Measurements from ENCODE around the gene SEC31B.

SEC31B gene

DNA sequence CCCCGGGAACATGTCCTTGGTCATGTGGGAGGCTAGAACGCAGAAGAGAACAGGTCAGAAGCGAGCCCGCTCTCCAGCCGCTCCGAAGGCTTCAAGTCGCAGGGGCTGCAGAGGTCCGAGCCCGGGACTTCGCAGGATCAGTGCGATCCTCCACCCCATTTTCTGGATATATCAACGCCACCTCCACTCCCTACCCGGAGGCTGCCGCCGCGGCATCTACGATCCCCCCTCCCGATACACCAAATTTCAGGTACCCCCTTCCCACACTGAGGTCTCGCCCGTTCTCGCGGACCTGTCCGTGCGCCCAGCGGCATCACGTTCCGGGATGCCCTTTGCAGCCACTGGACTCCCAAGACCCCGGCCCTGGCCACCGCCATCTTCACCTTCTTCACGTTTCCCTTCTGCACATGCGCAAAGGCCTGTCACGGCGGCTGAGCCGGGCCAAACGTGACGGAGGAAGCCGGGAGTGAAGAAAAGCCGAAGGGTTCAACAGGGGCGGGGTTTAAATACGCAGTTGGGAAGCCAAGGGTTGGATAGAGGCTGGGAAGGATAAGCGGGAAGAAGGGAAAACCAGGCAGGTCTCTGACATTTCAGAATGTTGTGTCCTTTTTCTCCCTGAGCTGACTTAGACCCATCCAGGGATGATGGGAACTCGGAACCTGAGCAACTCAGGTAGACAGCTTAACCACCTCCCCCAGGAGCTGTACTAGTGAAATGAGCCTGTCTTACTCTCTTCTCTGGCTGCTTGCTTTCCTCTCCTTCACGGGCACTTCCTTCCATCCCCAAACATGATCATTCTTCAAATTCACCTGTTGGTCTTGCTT is 10.0 kb upstream of the SEC31B start, which contains the start of gene NDUFB8:
Gene NDUFB8, minus strand, starts transcription at position 397 of the 824 bp plus-strand sequence. Its CDS starts 20 bp downstream, at position 377.
- peak; percentile 76 for DNase-seq (ENCODE audit: low spot score)

DNA sequence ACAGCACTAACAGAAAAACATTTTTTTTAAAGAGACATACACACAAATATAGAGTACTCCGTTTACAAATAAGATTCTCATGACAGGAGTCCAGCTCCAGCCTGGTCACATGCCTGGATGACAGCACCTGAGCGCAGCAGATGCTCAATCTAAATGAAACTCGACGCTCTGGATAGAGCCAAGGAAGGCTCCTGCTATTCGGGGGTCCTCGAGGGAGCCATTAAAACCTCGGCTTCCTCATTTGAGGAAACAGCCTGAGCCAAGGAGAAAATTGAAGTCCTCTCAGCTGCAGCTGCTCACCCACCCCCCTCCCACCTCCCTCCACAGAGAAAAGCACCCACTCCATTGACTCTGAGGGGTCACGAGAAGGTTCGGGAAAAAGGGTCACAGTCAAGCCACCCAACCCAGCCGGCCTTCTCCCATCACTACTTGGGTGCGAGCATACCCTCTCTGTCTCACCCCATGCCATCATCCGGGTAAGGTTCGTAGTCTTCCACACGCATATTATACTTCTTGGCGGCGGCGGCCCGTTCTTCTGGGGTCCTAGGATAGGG is 9.3 kb upstream of the SEC31B start:
- no peak for DNase-seq (ENCODE audit: low spot score)

DNA sequence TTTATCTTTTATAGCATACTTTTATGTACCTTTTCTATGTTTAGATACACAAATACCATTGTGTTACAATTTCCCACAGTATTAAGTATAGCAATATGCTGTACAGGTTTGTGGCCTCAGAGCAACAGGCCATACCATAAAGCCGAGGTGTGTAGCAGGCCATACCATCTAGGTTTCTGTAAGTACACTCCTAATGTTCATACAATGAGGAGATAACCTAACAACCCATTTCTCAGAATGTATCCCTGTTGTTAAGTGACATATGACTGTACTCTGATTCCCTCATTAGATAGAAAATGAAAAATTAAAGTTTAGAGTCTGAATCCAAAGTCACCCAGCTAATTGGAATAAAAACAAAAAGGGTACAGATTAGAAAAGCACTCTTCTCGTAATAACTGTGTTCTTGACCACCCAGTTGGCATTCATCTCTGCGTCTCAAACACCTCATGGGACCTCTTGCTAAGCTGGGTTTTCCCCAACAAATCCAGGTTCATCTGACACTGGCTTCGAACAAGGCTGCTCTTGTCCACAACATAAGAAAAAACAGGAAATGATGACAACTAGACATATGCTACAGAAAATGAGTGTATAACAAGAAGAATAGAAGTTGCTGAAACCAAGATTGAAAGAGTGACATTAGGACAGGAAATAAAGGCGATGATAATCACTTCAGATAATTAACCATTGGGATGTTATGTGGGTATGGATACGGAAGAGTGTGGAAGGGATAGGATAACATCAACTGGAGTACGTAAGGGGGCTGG is 8.6 kb upstream of the SEC31B start:
- no peak for DNase-seq (ENCODE audit: low spot score)

DNA sequence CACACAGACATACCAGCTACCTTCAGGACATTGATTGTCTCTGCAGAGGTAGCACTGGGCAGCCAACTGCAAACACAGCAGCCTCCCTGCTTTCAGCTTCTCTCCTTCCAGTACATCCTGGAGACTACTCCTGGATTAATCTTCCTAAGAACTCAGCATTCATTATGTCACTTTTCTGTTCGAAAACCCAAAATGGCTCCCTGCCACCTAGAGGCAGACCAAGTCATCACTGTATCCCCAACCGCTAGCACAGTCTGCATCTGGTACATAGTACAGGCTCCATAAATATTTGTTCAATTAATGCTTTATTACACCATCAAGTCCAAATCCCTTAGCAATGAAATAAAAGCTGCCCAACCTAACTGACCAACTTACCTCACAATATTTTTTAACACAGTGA is 5.0 kb upstream of the SEC31B start:
- no peak for DNase-seq (ENCODE audit: low spot score)

- DNase-seq (ENCODE audit: low spot score), result no peak
Observed at GRCh38 chr10:100524206-100524605, 4.5 kb upstream of the SEC31B start.

GRCh38 chr10:100522945-100523344 is 3.3 kb upstream of the SEC31B start:
- no peak for DNase-seq (ENCODE audit: low spot score)

DNA sequence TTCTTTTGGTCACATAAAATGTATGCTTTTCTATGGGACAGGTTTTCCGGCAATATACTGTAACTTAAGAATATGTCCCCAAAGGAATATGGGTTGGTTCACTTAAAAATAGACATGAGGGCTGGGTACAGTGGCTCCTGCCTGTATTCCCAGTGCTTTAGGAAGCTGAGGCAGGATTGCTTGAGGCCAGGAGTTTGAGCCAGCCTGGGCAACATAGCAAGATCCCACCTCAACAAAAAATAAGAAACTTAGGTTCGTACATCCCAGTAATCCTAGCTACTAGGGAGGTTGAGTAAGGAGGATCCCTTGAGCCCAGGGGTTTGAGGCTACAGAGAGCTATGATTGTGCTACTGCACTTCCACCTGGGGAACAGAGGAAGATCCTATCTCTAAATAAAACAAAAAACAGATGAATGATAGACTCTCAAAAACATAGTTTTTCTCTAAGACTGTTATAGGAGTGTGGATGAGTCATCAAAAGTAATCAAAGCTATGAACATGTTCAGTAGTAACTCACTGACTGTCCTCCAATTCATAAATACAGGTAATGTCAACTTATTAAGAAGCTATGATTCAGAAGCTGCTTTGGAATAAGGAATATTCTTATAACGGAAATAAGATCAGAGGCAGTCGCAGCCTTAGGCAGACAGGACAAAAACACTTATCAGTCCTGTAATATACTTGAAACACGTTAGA is 2.6 kb upstream of the SEC31B start:
- DNase-seq (ENCODE audit: low spot score), result no peak

- no peak for DNase-seq (ENCODE audit: low spot score)
Observed at GRCh38 chr10:100520811-100521210, 1.1 kb upstream of the SEC31B start.

DNA sequence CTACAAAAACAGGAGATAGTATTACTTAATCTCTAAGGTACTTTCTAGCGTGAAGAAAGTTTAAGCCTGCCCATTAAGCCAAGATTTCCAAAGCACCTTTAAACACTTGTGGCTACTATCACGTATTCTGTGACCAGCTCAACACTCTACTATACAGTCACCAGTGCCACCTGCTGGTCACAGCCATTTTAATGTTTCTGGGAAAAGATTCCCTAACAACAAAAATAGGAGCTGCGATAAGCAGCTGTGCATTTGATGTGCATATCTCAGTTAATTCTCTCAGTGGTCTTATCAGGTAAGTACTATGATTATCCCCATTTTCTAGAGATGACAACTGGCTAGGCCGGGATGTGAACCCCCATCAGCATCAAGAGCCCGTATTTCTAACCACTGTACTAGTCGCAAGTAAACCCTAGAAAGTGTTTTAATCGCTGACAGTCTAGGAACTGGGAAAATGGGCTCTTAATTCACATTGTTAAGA is 860 bp downstream of the SEC31B start:
- DNase-seq (ENCODE audit: low spot score), result peak; percentile 63

DNA sequence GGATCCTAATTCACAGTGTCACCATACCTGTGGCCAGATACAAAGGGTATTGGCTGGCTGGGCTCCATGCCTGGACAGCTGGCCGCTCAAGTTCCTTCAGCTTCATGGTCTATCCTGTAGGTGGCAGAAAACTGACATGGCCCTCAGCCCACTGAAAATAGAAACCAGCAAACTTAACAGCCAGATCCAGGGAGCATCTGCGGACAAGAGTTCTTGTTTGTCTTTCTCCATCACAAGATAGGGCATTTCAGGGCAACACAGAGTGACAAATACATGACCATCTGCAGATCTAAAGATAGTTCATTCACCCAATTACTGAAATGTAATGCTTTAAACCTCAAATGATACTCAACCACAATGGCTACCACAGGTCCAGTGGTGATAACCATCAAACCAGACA is 2.8 kb downstream of the SEC31B start:
- no peak for DNase-seq (ENCODE audit: low spot score)

GRCh38 chr10:100515612-100516011 is 4.0 kb downstream of the SEC31B start:
- no peak for DNase-seq (ENCODE audit: low spot score)

GRCh38 chr10:100510533-100511308 is 8.9 kb downstream of the SEC31B start:
- DNase-seq (ENCODE audit: low spot score), result no peak

DNA sequence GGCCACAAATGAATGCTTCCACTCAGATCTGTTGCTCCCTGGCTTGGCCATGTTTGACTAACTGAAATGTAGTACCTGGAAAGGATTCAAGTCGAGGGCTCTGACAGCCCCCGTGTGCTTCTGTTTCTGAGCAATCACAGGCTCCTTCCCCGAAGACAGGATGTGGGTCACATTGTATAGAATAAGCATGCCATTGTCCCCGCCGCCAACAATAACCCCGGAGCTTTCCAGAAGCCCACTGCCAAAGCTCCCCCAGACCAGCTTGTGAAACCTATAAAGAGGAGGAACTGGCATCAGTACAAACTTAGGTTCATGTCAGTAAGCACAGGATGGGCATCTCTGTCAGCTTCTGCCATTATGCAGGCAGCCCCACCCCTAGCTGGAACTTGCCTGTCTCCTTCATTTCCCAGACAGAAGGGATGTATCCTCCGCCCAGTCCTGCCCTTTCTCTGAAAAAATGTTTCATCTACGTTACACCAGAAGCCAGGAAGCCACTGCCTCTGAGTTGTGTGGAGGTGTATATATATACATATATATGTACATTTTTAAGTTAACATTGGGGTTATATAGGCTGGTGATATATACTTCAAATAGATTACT is 10.3 kb downstream of the SEC31B start:
- no peak for DNase-seq (ENCODE audit: low spot score)

GRCh38 chr10:100508691-100509150 is 10.9 kb downstream of the SEC31B start:
- peak; percentile 62 for DNase-seq (ENCODE audit: low spot score)

DNA sequence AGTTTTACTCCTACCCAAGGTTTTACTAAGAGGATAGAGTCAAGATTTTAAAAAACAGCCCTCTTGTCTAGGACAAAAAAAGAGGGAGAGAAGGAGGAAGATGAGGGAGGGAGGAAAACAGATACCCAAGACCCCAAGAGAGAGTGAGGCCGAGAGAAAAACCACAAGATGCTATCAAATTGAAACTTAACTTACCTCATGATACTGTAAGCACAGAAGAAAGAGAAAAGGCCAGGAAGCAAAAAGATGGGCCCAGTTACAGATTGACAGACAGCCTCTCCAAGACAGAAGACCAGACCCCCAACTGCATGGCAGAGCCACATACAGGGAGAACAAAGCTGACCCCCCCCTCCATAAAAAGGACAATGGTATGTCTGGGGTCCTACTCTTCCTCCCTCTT is 11.4 kb downstream of the SEC31B start:
- no peak for DNase-seq (ENCODE audit: low spot score)

DNA sequence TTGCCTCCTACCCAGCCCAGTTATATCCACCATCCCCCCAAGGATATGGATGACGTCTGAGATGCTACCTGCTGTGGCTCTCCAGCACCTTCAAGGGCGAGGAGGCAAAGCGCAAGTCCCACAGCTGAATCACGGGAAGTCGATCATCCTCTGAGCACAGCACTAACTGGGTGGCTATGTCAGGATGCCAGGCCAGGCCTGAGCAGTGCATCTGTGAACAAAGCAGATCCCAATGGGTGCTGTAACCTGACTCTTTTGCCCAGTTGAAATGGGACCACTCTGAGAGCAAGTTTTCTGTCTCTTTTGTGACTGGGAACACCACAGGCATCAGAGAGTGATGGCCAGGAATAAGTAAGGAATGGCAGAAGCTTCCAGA is 12.3 kb downstream of the SEC31B start:
- no peak for DNase-seq (ENCODE audit: low spot score)

DNA sequence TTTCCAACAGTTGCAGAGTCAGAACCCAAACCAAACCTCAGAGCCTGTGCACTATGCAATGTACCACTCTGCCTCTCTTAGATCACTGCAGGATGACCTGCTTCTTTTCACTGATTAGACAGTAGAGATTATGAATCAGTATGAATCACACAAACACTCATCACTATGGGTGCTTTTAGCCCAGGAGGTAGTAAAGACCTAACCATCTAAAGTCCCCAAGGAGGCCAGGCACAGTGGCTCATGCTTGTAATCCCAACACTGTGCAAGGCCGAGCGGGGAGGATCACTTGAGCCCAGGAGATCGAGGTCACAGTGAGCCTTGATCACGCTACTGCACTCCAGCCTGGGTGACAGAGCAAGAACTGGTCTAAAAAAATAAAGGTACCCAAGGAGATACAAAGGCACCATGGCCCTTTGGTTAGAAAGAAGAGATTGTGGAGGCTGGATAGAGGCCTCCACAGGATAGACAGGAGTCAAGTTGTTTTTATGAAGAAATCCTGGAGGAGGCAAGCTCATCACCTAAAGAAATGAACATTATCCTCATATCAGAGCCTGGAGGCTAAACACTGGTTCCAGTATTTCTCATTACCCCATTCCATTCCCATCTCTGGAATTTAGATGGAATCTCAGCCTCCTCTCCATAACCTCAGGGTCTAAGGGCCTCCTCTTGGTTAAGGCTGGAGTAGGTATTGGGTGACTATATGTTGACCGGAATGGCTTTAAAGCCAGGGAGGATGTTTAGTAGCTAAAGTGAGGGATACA is 12.9 kb downstream of the SEC31B start:
- DNase-seq (ENCODE audit: low spot score), result no peak

DNA sequence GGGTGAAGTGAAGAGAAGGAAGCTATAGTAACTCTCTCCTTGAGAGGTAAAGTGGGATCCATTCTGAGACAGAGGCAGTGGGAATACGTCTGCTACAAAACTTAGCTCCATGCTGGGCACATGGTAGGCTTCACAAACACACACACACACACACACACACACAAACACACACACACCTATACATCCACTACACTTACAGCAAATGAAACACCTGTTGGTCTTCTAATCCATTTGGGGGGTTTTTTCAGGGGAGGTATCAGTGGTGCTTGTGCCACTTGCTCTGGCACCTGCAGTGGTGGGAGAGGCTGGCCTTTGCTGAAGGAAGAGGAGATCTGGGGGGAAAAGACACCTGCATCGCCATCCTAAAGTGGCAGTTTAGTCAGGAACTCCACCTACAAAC is 14.5 kb downstream of the SEC31B start:
- no peak for DNase-seq (ENCODE audit: low spot score)

DNA sequence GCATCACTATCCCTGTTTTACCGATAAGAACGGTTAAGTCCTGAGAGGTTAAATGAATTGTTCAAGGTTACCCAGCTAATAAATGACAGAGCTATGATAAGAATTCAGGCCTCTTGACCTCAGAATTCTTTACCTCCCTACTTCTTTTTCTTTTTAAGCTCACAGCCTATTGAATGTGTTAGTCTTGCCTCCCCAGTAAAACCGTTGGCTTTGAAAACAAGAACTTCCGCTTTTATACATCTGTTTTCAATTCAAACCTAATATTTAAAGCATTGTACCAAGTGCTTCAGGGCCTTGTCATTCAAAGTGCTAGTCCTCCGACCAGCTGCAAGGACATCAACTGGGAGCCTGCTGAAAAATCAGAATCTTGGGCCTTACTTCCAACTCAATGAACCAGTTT is 15.6 kb downstream of the SEC31B start:
- DNase-seq (ENCODE audit: low spot score), result no peak

- DNase-seq (ENCODE audit: low spot score), result no peak
Observed at GRCh38 chr10:100502926-100503494, 16.7 kb downstream of the SEC31B start.
